Measurements from ENCODE around the gene HTR6.

GRCh38 chr1:19690342-19690741, 25.7 kb downstream of the HTR6 start:
- TF ChIP-seq POLR2AphosphoS5 (IDR thresholded peaks at IDR 0.05) (no peak), CTCF (IDR thresholded peaks at IDR 0.05) (no peak), POLR2A (IDR thresholded peaks at IDR 0.05; ENCODE audit: low read depth) (no peak)

All from esophagus muscularis mucosa (tissue), 3 donors.